Activated CD8-positive, alpha-beta T cell treated with anti-CD3 and anti-CD28 coated beads, Interleukin-2, amount 10 ng/mL, durations not matched to agents 7 days and 5 days (primary cell): ENCODE measurements around the gene WT1. TPM values are rescaled to one million over a fixed set of nuclear protein-coding genes. Genes with fewer than 3 reads are reported as not detected.

Experiments used
- ATAC-seq: fragments of 150-1000 bp; cut with Tn5 transposase; one replicate; pipeline ENCODE4 v1.10.0; 2021; ENCODE audit warnings: moderate library complexity
- CTCF ChIA-PET: fragments of 350-600 bp; sonication (Branson Sonifier 250); formaldehyde crosslinking; loops from one replicate; lab custom pipeline; 2021; ENCODE audit warnings: antibody characterized with exemption; lab: Charles Lee
- POLR2A ChIA-PET: fragments of 350-600 bp; sonication (Branson Sonifier 250); formaldehyde crosslinking; loops from one replicate; lab custom pipeline; 2021; ENCODE audit warnings: antibody characterized with exemption; lab: Charles Lee
- DNase-seq: peaks from one replicate; pipeline ENCODE4 v3.0.0-alpha.2; 2020
- H3K27ac Mint-ChIP-seq: one replicate; pipeline ENCODE4 v1.8.0; 2021; ENCODE audit warnings: mild to moderate bottlenecking, mixed read lengths
- H3K27me3 Mint-ChIP-seq: one replicate; pipeline ENCODE4 v1.8.0; 2021; ENCODE audit warnings: low read depth, mixed read lengths
- H3K36me3 Mint-ChIP-seq: one replicate; pipeline ENCODE4 v1.8.0; 2021; ENCODE audit warnings: low read depth, mixed read lengths
- H3K4me1 Mint-ChIP-seq: one replicate; pipeline ENCODE4 v1.8.0; 2021; ENCODE audit warnings: low read depth, mixed read lengths
- H3K4me3 Mint-ChIP-seq: one replicate; pipeline ENCODE4 v1.8.0; 2021; ENCODE audit warnings: mild to moderate bottlenecking, mixed read lengths
- H3K9me3 Mint-ChIP-seq: one replicate; pipeline ENCODE4 v1.8.0; 2022; ENCODE audit warnings: mixed read lengths; ENCODE audit not compliant: insufficient read depth
- total RNA-seq, 2 experiments: library from RNA; stranded (reverse); gene quantifications; one replicate each; pipeline ENCODE4 v1.2.3, GENCODE V29; 2021

WT1 gene
- total RNA-seq, 2 experiments from 2014 or later: not detected

GRCh38 chr11:32417806-32418205 lies 17.5 kb downstream of the WT1 start:
- DNase-seq (no peak), ATAC-seq (no peak)
- ChIA-PET POLR2A (no interaction called here), CTCF (no interaction called here)
- H3K36me3 Mint-ChIP-seq: no peaks in the 10 kb centered on the region
- H3K9me3 Mint-ChIP-seq: no peaks in the 10 kb centered on the region
- H3K27me3 Mint-ChIP-seq: peaks cover 32% of the 10 kb centered on the region
- H3K4me3 Mint-ChIP-seq: no peak overlapping the region
- H3K4me1 Mint-ChIP-seq: peaks cover 17% of the 10 kb centered on the region
- no peak overlapping the region for H3K27ac Mint-ChIP-seq

- Mint-ChIP-seq H3K36me3 (no peaks in the 10 kb centered on the region), H3K9me3 (no peaks in the 10 kb centered on the region), H3K27me3 (peaks cover 25% of the 10 kb centered on the region), H3K4me1 (peaks cover 8% of the 10 kb centered on the region), H3K4me3 (no peak overlapping the region), H3K27ac (no peak overlapping the region)
- ChIA-PET POLR2A (no interaction called here), CTCF (no interaction called here)
- DNase-seq (no peak), ATAC-seq (no peak)
Observed at GRCh38 chr11:32416301-32416700, 19.0 kb downstream of the WT1 start.

GRCh38 chr11:32414925-32415324 lies 20.4 kb downstream of the WT1 start:
- H3K4me1 Mint-ChIP-seq: no peaks in the 10 kb centered on the region
- H3K9me3 Mint-ChIP-seq: no peaks in the 10 kb centered on the region
- peaks cover 25% of the 10 kb centered on the region for H3K27me3 Mint-ChIP-seq
- POLR2A ChIA-PET: no interaction called here
- H3K4me3 Mint-ChIP-seq: no peak overlapping the region
- no peaks in the 10 kb centered on the region for H3K36me3 Mint-ChIP-seq
- CTCF ChIA-PET: no interaction called here
- H3K27ac Mint-ChIP-seq: no peak overlapping the region
- ATAC-seq (no peak), DNase-seq (no peak)

- no peaks in the 10 kb centered on the region for H3K36me3 Mint-ChIP-seq
- POLR2A ChIA-PET: no interaction called here
- no peaks in the 10 kb centered on the region for H3K4me1 Mint-ChIP-seq
- H3K27ac Mint-ChIP-seq: no peak overlapping the region
- peaks cover 24% of the 10 kb centered on the region for H3K27me3 Mint-ChIP-seq
- no peak for ATAC-seq
- DNase-seq: no peak
- CTCF ChIA-PET: interaction anchor here (1.9 kb wide), 1 partner anchor 10 kb away, joined by 5 read pairs; no protein-coding TSS in a partner anchor
- H3K9me3 Mint-ChIP-seq: no peaks in the 10 kb centered on the region
- no peak overlapping the region for H3K4me3 Mint-ChIP-seq
Observed at GRCh38 chr11:32411942-32412615, 23.3 kb downstream of the WT1 start.

GRCh38 chr11:32405592-32405991 lies 29.7 kb downstream of the WT1 start:
- POLR2A ChIA-PET: no interaction called here
- Mint-ChIP-seq H3K9me3 (no peaks in the 10 kb centered on the region), H3K4me1 (no peaks in the 10 kb centered on the region), H3K4me3 (no peak overlapping the region), H3K36me3 (no peaks in the 10 kb centered on the region), H3K27me3 (peaks cover 4% of the 10 kb centered on the region), H3K27ac (no peak overlapping the region)
- CTCF ChIA-PET: no interaction called here
- DNase-seq (no peak), ATAC-seq (no peak)

GRCh38 chr11:32402836-32403235 lies 32.5 kb downstream of the WT1 start:
- no peaks in the 10 kb centered on the region for H3K9me3 Mint-ChIP-seq
- POLR2A ChIA-PET: no interaction called here
- no peaks in the 10 kb centered on the region for H3K27me3 Mint-ChIP-seq
- DNase-seq (no peak), ATAC-seq (no peak)
- no peaks in the 10 kb centered on the region for H3K4me1 Mint-ChIP-seq
- no peak overlapping the region for H3K27ac Mint-ChIP-seq
- CTCF ChIA-PET: no interaction called here
- no peaks in the 10 kb centered on the region for H3K36me3 Mint-ChIP-seq
- no peak overlapping the region for H3K4me3 Mint-ChIP-seq

GRCh38 chr11:32400670-32401369 lies 34.5 kb downstream of the WT1 start:
- Mint-ChIP-seq H3K4me3 (no peak overlapping the region), H3K27ac (no peak overlapping the region), H3K36me3 (no peaks in the 10 kb centered on the region), H3K9me3 (no peaks in the 10 kb centered on the region), H3K27me3 (peaks cover 3% of the 10 kb centered on the region), H3K4me1 (no peaks in the 10 kb centered on the region)
- ATAC-seq (no peak), DNase-seq (no peak)
- ChIA-PET CTCF (interaction anchor here (1.0 kb wide), 1 partner anchor 10 kb away, joined by 3 read pairs; no protein-coding TSS in a partner anchor), POLR2A (interaction anchor here (0.6 kb wide), 1 partner anchor 241 kb away, joined by 4 read pairs; no protein-coding TSS in a partner anchor)

- Mint-ChIP-seq H3K9me3 (no peaks in the 10 kb centered on the region), H3K36me3 (no peaks in the 10 kb centered on the region), H3K4me3 (no peak overlapping the region), H3K4me1 (no peaks in the 10 kb centered on the region), H3K27ac (no peak overlapping the region), H3K27me3 (peaks cover 6% of the 10 kb centered on the region)
- no peak for DNase-seq
- no peak for ATAC-seq
- ChIA-PET CTCF (interaction anchor here (1.0 kb wide), 1 partner anchor 9 kb away, joined by 3 read pairs; no protein-coding TSS in a partner anchor), POLR2A (no interaction called here)
Observed at GRCh38 chr11:32400196-32400595, 35.1 kb downstream of the WT1 start.

GRCh38 chr11:32396991-32397390 lies 38.3 kb downstream of the WT1 start:
- Mint-ChIP-seq H3K27ac (no peak overlapping the region), H3K4me1 (peaks cover 5% of the 10 kb centered on the region)

GRCh38 chr11:32396331-32396730 lies 39.0 kb downstream of the WT1 start:
- H3K4me1 Mint-ChIP-seq: peaks cover 7% of the 10 kb centered on the region
- ATAC-seq: no peak
- H3K9me3 Mint-ChIP-seq: no peaks in the 10 kb centered on the region
- peaks cover 9% of the 10 kb centered on the region for H3K27me3 Mint-ChIP-seq
- H3K27ac Mint-ChIP-seq: no peak overlapping the region
- CTCF ChIA-PET: no interaction called here
- DNase-seq: no peak
- H3K36me3 Mint-ChIP-seq: no peaks in the 10 kb centered on the region
- H3K4me3 Mint-ChIP-seq: no peak overlapping the region
- POLR2A ChIA-PET: no interaction called here

More at GRCh38 chr11:32396991-32397390, 38.3 kb downstream of the WT1 start:
- Mint-ChIP-seq H3K9me3 (no peaks in the 10 kb centered on the region), H3K27me3 (peaks cover 9% of the 10 kb centered on the region), H3K36me3 (no peaks in the 10 kb centered on the region), H3K4me3 (no peak overlapping the region)
- DNase-seq (no peak), ATAC-seq (no peak)
- CTCF ChIA-PET: no interaction called here
- POLR2A ChIA-PET: no interaction called here

- H3K4me1 Mint-ChIP-seq: peaks cover 7% of the 10 kb centered on the region
- H3K27ac Mint-ChIP-seq: no peak overlapping the region
- H3K9me3 Mint-ChIP-seq: no peaks in the 10 kb centered on the region
- H3K27me3 Mint-ChIP-seq: peaks cover 9% of the 10 kb centered on the region
- CTCF ChIA-PET: no interaction called here
- H3K36me3 Mint-ChIP-seq: no peaks in the 10 kb centered on the region
- no peak for ATAC-seq
- no peak overlapping the region for H3K4me3 Mint-ChIP-seq
- POLR2A ChIA-PET: no interaction called here
- DNase-seq: no peak
Observed at GRCh38 chr11:32395127-32395526, 40.2 kb downstream of the WT1 start.

- H3K4me1 Mint-ChIP-seq: peaks cover 7% of the 10 kb centered on the region
- CTCF ChIA-PET: no interaction called here
Observed at GRCh38 chr11:32392840-32393239, 42.5 kb downstream of the WT1 start.

More at GRCh38 chr11:32392840-32393239, 42.5 kb downstream of the WT1 start:
- POLR2A ChIA-PET: no interaction called here
- Mint-ChIP-seq H3K4me3 (no peak overlapping the region), H3K27ac (no peak overlapping the region), H3K36me3 (no peaks in the 10 kb centered on the region), H3K27me3 (peaks cover 23% of the 10 kb centered on the region), H3K9me3 (no peaks in the 10 kb centered on the region)
- no peak for ATAC-seq
- DNase-seq: no peak
